Kasumi-1 (cell line): ENCODE measurements around the gene DENND4C.
"Not testable (repeated sequence)": the region's sequence is repeated elsewhere in the genome, so short reads cannot be mapped to it uniquely, and the experiment has no call there.

Source experiments
- DNase-seq, 2 experiments: peaks; one replicate each; lab custom pipeline; 2025; lab: John Stamatoyannopoulos, UW

Gene DENND4C

DNA sequence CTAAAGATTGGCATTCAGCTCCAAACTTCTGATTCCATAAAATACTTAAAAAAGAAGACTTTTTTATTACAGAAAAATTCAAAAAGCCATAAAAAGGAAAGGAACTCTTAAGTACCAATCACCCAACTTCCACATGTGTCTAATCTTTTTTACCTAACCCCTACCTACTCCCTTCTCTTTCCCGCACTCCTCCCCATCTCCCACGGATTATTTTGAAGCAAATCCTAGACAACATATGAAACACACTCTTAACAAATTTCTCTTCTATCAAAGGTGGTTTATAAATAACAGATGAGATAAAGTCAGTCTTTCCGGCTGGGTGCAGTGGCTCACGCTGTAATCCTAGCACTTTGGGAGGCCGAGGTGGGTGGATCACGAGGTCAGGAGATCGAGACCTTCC is 5.9 kb upstream of the DENND4C start:
- DNase-seq = no peak

DNA sequence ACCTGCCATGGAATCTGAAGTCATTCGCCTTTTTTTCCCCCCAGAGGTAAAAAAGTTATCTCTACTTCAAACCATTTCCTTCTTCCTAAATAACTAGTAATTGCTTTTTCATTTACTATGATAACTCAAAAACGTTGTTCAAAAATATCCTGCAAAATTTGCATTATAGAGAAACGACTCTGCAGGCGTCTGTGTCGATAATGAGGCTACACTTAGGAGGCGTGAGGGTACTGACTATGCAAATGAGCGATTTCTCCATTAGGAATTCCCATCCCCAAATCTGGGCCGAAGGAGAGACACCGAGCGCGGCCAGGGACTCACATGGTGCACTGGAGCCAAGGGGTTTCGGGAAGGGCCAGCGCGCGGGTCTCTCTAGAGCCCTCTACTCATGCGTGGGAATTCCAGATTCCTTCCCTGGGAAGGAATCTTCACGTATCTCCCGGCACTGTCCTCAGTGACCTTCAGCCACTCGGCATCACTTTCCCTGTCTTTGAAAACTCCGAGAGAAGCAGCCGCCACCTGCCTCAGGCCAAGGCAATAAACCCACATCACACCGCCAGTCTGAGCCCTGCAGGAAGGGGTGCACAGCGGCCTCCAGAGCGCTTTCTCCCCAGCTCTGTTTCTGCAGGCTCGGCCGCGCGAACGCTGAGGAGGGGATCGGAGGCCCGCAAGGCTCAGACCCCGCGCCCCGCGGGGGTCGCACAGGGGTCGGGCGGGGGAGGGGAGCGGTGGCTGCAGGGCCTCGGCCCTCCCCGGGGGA is 718 bp upstream of the DENND4C start:
- DNase-seq = peak; percentile 29

DNA sequence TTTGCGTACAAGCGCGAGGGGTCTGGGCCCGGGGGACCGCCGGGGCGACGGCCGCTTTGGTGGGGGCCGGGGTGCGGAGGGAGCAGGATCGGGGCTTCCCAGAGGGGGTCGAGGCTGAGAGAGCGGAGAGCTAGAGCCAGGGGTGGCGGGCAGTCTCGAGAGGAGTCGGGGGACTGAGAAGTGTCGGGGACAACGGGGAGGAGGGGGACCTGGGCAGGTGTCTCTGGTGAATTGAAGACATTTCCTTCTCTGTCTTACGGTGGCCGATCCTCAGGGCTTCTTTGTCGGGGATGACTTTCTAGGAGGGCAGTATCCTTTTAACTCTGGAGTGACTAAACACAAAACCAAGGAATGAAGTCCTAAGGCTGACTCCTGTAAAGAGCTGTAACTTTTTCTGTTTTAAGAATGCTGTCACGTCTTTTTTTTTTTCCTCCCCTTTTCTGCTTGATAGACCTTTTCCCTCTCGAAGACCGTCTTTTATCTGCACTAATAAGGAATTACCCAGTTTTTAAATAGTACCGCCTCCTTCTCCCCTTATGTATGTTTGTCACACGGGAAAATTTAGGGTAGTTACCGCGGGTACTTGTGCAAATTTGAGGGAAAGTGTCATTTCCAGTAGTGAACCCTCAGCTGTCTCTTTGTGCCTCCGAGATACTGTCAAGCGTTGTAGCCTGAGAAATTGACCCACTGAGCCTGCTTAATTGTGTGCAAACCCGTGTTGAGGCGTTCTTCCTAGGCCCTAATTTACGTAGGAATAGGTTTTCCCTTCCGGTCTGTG is 822 bp downstream of the DENND4C start:
- DNase-seq = peak in 1 of 2 experiments; percentile 7

DNA sequence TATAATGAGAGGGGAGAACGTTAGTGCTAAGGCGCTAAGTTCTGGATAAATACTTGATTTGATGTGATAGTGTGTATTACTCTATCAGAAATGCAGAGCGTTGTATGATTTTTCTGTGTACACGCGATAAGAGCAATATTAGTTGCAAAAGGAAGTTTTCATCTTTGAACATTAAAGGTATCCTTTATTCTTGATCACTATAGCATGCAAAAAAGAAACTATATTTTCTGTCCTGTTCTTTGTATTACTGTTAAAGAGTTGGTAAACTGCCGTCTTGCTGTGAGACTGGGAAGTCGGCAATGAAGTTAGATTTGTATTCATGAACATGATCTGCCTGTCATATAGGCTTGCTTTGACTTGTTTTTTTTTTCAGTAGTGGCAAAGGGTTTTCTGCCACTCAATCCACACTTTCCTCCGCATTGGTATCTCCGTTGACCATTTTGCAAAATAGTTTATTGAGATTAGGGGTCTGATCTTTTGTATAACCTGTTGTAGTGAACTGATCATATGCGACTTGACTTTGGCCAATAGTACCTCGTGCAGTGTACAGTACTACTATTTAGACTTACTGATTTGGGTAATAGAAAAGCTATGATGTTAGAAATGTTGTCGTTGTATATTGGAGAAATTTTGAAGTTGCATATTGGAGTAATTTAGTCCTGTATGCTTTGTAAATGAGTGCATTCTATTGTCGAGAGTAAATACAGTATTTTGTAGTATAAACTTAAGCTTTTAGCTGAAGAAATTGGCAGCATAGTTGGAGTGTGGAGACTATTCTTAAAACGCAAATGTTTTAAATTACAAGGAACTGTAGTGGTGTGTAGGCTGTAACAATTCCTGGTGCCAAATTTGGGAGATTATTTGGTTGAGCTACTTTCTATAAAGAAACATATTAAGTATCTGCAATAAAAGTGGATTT is 1.7 kb downstream of the DENND4C start:
- DNase-seq = no peak

DNA sequence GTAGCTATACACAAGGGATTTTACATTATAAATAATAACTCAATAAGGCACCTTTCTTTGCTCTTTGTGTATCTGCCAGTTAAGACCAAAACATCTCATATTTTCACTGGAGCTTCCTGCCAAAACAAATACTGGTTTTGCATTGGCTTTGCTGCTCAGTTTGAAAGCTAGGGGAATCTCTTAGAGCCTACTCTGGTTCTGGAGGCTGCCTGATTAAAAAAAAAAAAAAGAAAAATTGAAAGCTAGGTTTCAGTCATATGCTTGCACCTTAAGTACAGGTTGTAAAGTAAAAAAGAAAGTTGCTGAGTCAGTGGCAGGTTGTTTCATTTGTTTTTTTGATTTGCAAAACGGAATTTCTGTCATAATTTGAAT is 2.3 kb downstream of the DENND4C start:
- DNase-seq = no peak

DNA sequence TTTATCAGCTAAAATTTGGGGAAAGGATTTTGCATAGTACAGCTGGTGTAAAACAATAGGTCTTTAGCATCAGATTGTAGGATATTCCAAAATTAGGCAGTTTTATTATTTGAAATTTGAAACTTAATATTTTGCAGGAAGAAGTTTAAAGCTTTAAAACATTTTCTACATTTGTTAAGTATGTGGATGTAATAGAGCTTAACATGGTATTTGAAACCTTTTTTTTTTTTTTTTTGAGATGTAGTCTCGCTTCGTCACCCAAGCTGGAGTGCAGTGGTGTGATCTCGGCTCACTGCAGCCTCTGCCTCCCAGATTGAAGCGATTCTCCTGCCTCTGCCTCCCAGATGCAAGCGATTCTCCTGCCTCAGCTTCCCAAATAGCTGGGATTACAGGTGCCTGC is 2.9 kb downstream of the DENND4C start:
- DNase-seq = no peak

DNA sequence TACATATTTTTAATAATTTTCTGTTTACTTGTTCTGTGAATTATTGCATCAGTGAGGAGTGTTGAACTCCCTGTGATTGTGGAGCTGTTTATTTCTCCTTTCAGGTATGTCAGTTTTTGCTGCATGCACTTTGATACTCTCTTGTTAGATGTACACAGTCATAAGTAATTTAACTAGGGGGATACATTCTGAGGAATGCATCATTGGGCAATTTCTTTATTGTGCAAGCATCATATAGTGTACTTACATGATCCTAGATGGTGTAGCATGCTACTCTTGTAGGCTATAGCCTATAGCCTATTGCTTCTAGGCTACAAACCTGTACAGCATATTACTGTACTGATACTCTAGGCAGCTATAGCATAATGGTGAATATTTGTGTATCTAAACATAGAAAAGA is 9.5 kb downstream of the DENND4C start:
- DNase-seq = no peak

DNA sequence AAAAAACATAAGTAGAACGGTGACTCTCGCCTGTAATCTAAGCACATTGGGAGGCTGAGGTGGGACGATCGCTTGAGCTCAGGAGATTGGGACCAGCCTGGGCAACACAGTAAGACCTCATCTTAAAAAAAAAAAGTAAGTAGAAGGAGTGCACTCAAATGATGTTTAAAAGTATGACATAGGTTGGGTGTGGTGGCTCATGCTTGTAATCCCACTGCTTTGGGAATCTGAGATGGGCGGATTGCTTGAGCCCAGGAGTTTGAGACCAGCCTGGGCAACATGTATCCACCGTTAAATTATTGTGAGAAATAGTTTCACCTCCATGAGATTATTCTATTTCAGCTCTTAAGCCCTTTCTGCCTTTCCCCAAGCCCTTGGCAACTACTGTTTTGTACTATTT is 11.2 kb downstream of the DENND4C start:
- no peak for DNase-seq

DNA sequence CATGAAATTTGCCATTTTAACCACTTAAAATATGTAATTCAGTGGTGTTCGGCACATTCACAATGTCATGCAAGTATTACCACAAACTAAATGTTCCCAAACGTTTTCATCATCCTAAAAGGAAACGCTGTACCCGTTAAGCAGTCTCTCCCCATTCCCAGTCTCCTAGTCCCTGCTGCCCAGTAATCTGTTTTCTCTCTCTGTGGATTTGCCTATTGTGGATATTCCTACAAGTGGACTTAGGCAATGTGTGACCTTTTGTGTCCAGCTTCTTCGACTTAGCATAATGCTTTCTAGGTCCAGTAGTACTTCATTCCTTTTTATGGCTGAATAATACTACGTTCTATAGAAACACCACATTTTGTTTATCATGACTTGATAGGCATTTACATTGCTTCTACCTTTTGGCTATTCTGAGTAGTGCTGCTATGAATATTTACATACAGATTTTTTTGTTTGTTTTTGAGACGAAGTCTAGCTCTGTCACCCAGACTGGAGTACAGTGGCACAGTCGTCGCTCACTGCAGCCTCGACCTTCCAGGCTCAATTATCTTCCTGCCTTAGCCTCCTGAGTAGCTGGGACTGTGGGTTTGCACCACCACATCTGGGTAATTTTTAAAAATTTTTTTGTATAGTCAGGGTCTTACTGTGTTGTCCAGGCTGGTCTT is 13.0 kb downstream of the DENND4C start:
- no peak for DNase-seq

DNA sequence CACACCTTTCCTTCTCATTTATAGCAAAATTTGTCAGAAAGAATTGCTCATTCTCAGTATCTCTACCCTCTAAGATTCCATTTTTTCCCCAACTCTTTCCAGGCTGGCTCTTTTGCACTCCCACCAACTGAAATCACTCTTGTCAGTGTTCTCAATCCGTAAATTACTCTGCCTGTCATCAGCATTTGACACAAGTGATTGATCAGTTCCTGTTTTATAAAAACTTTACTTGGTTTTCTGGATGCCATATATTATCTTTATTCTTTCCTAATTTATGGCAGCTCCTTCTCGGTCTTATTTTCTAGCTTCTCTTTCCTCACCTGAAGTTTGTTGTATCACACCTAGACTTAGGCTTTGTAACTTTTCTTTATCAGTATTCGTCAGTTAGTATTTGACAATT is 16.4 kb downstream of the DENND4C start:
- DNase-seq = no peak

DNA sequence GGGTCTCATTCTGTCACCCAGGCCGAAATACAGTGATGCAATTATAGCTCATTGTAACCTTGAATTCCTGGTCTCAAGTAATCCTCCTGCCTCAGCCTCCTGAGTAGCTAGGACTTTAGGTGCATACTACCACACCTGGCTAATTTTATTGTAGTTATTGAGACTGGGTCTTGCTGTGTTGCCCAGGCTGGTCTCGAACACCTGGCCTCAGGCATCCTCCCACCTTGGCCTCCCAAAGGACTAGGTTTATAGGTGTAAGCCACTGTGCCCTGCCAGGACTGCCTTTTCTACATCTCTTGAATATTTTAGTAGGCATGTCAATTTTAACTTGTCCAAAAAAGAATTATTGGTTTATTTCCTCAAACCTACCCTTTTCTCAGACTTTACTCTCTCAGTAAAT is 16.9 kb downstream of the DENND4C start:
- no peak for DNase-seq

DNA sequence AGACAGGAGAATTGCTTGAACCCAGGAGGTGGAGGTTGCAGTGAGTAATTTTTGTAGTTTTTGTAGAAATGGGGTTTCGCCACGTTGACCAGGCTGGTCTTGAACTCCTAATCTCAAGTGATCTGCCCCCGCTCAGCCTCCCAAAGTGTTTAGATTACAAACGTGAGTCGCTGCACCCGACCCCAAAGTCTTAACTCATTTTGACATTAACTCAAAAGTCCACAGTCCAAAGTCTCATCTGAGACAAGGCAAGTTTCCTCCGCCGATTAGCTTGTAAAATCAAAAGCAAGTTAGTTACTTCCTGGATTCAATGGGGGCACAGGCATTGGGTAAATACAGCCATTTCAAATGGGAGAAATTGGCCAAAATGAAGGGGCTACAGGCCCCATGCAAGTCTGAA is 19.9 kb downstream of the DENND4C start:
- not testable (repeated sequence) for DNase-seq

DNA sequence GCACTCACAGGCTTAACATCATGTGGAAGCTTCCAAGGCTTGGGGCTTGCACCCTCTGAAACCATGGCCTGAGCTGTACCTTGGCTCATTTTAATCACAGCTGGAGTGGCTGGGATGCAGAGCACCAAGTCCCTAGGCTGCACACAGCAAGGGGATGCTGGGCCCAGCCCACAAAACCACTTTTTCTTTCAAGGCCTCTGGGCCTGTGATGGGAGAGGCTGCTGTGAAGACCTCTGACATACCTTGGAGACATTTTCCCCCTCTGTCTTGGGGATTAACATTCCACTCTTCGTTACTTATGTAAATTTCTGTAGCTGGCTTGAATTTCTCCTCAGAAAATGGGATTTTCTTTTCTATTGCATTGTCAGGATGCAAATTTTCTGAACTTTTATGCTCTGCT is 20.7 kb downstream of the DENND4C start:
- not testable (repeated sequence) for DNase-seq

DNA sequence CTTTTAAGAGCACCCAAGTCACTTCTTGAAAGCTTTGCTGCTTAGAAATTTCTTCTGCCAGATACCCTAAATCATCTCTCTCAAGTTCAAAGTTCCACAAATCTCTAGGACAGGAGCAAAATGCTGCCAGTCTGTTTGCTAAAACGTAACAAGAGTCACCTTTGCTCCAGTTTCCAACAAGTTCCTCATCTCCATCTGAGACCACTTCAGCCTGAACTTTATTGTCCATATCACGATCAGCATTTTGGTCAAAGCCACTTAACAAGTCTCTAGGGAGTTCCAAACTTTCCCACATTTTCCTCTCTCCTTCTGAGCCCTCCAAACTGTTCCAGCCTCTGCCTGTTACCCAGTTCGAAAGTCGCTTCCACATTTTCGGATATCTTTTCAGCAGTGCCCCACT is 21.1 kb downstream of the DENND4C start:
- DNase-seq = not testable (repeated sequence)

DNA sequence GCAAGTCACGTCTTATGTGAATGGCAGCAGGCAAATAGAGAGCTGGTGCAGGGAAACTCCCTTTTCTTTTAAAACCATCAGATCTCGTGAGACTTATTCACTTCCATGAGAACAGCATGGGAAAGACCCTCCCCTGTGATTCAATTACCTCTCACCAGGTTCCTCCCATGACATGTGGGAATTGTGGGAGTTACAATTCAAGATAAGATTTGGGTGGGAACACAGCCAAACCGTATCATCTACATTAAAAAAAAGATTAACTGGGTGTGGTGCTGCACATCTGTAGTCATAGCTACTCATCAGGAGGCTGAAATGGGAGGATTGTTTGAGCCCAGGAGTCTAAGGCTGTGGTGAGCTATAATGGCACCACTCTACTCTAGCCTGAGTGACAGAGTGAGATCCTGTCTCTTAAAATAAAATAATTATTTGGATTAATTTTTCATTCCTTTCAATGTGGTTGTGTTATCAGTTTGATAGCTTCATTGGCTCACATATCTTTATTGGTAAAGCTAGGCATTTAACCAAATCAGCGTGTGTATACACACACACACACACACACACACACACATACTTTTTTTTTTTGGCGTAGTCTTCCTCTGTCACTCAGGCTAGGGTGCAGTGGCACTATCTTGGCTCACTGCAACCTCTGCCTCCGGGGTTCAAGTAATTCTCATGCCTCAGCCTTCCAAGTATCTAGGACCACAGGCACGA is 21.8 kb downstream of the DENND4C start:
- DNase-seq = no peak

DNA sequence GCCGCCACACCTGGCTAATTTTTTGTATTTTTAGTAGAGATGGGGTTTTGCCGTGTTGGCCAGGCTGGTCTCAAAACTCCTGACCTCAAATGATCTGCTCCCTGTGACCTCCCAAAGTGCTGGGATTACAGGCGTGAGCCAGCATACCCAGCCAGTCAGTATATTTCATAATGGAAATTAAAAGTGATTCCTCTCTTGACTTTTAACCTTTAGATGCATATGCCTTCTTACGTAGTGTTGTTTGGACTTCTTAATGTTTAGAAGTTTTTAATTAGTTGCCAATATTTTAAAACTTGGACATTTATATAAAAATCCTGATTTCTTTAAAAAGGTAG is 22.4 kb downstream of the DENND4C start:
- DNase-seq = no peak

DNA sequence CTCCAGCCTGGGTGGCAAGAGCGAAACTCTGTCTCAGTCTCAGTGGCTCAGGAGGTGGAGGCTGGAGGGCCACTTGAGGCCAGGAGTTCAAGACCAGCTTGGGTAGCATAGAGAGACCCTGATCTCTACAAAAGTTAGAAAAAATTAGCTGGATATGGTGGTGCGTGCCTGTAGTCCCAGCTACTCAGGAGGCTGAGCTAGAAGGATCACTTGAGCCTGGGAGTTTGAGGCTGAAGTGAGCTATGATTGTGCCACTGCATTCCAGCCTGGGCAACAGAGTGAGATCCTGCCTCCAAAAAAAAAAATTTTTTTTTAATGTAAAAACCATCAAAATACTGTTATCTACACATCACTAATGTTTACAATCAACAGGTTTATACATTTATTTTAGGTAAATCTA is 24.6 kb downstream of the DENND4C start:
- DNase-seq = no peak

DNA sequence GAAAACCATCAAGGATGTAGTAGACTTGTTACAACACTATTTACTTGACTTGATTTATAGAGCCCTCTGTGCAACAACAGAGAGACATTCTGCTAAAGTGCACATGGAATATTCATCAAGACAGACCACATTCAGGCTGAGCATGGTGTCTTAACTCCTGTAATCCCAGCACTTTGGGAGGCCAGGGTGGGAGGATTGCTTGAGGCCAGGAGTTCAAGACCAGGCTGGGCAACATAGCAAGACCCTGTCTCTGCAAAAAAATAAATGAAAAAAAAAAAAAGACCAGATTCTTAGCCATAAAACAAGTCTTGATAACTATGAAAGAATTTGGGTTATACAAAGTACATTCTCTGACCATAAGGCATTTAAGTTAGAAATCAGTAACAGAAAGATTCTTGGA is 25.3 kb downstream of the DENND4C start:
- DNase-seq = no peak

DNA sequence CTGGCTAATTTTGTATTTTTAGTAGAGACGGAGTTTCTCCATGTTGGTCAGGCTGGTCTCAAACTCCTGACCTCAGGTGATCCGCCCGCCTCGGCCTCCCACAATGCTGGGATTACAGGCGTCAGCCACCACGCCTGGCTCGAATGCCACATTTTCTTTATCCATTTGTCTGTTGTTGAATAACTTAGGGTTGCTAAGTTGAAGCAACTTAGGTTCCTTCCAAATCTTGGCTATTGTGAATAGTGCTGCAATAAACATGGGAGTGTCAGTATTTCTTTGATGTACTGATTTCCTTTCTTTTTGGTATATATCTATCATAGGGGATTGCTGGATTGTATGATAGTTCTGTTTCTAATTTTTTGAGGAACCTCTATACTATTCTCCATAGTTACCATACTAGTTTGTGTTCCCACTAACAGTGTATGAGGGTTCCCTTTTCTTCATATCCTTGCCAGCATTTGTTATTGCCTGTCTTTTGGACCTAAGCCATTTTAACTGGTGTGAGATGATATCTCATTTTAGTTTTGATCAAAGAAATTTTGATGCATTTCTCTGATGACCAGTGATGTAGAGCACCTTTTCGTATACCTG is 29.3 kb downstream of the DENND4C start:
- DNase-seq = not testable (repeated sequence)

DNA sequence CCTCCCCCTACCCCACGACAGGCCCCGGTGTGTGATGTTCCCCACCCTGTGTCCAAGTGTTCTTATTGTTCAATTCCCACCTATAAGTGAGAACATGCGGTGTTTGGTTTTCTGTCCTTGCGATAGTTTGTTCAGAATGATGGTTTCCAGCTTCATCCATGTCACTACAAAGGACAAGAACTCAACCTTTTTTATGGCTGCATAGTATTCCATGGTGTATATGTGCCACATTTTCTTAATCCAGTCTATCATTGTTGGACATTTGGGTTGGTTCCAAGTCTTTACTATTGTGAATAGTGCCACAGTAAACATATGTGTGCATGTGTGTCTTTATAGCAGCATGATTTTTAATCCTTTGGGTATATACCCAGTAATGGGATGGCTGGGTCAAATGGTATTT is 35.1 kb downstream of the DENND4C start:
- DNase-seq = not testable (repeated sequence)

DNA sequence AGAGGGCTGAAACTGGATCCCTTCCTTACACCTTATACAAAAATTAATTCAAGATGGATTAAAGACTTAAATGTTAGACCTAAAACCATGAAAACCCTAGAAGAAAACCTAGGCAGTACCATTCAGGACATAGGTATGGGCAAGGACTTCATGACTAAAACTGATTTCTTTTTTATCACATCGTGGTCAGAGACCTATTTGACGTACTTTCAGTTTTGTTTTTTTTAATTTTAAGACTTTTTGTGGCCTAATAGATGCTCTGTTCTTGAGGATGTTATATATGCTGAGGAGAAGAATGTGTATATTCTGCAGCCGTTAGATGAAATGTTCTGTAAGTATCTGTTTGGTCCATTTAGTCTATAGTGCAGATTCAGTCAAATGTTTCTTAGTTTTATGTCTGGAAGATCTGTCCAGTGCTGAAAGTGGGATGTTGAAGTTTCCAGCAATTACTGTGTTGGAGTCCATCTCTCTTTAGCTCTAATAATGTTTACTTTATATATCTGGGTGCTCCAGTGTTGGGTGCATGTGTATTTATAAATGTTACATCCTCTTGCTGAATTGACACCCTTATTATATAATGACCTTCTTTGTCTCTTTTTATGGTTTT is 36.4 kb downstream of the DENND4C start:
- DNase-seq = peak in 1 of 2 experiments; percentile 1
